ENCODE data around the gene GET4.

The GET4 gene

GRCh38 chr7:888081-889024 is 12.0 kb downstream of the GET4 start:
- DNase-seq = no peak

- no peak for DNase-seq
Measured at GRCh38 chr7:889025-889390, 12.7 kb downstream of the GET4 start.

- no peak for DNase-seq
Measured at GRCh38 chr7:889391-889790, 13.0 kb downstream of the GET4 start.

GRCh38 chr7:890868-891267 is 14.5 kb downstream of the GET4 start:
- DNase-seq = no peak

GRCh38 chr7:891291-891690 is 14.9 kb downstream of the GET4 start:
- no peak for DNase-seq

- DNase-seq = no peak
Measured at GRCh38 chr7:891805-892204, 15.5 kb downstream of the GET4 start.

GRCh38 chr7:892648-893593 is 16.6 kb downstream of the GET4 start:
- no peak for DNase-seq

GRCh38 chr7:893686-894085 is 17.3 kb downstream of the GET4 start:
- DNase-seq = no peak

- no peak for DNase-seq
Measured at GRCh38 chr7:894164-894867, 18.0 kb downstream of the GET4 start.

- no peak for DNase-seq
Measured at GRCh38 chr7:894927-895450, 18.6 kb downstream of the GET4 start.

- DNase-seq = no peak
Measured at GRCh38 chr7:895451-896052, 19.2 kb downstream of the GET4 start.

- no peak for DNase-seq
Measured at GRCh38 chr7:896346-897075, 20.2 kb downstream of the GET4 start.

GRCh38 chr7:897086-897485 is 20.7 kb downstream of the GET4 start:
- no peak for DNase-seq

- no peak for DNase-seq
Measured at GRCh38 chr7:897771-898376, 21.5 kb downstream of the GET4 start.

- no peak for DNase-seq
Measured at GRCh38 chr7:898460-898854, 22.1 kb downstream of the GET4 start.

- DNase-seq = no peak
Measured at GRCh38 chr7:898855-899681, 22.7 kb downstream of the GET4 start.

- DNase-seq = no peak
Measured at GRCh38 chr7:899806-900205, 23.5 kb downstream of the GET4 start.

- no peak for DNase-seq
Measured at GRCh38 chr7:900331-901040, 24.1 kb downstream of the GET4 start.

- DNase-seq = no peak
Measured at GRCh38 chr7:901041-901387, 24.7 kb downstream of the GET4 start.
